Epidermal melanocyte (primary cell): ENCODE results near the gene MT1G.
"Not testable (repeated sequence)": the region's sequence is repeated elsewhere in the genome, so short reads cannot be mapped to it uniquely, and the experiment has no call there.

ENCODE experiments used
- DNase-seq: peaks from one replicate; pipeline ENCODE4 v3.0.0; 2011; ENCODE audit warnings: low spot score; ENCODE audit not compliant: insufficient read length

MT1G gene

GRCh38 chr16:56665286-56666261 is 2.3 kb downstream of the MT1G start:
- DNase-seq: not testable (repeated sequence)

- no peak for DNase-seq
Measured at GRCh38 chr16:56664506-56664905, 3.4 kb downstream of the MT1G start.

- no peak for DNase-seq
Measured at GRCh38 chr16:56662357-56663354, 5.2 kb downstream of the MT1G start.

GRCh38 chr16:56658327-56658875 is 9.5 kb downstream of the MT1G start:
- DNase-seq: no peak

- no peak for DNase-seq
Measured at GRCh38 chr16:56657555-56658326, 10.1 kb downstream of the MT1G start, which contains the start of gene MT1F. Gene MT1F (plus strand): TSS chr16:56657959. CDS start chr16:56658059, 100 bp downstream.

GRCh38 chr16:56653218-56653617 is 14.6 kb downstream of the MT1G start:
- DNase-seq: no peak

- DNase-seq: no peak
Measured at GRCh38 chr16:56652600-56652999, 15.3 kb downstream of the MT1G start.

GRCh38 chr16:56651586-56651985 is 16.3 kb downstream of the MT1G start, which contains the start of gene MT1B:
Gene MT1B (plus strand): TSS chr16:56651886. CDS start chr16:56651954, 68 bp downstream.
- DNase-seq: no peak

- no peak for DNase-seq
Measured at GRCh38 chr16:56649820-56650219, 18.0 kb downstream of the MT1G start.

GRCh38 chr16:56649271-56649670 is 18.6 kb downstream of the MT1G start:
- no peak for DNase-seq

- no peak for DNase-seq
Measured at GRCh38 chr16:56647641-56648431, 20.0 kb downstream of the MT1G start.

GRCh38 chr16:56645838-56646237 is 22.0 kb downstream of the MT1G start:
- DNase-seq: no peak

- DNase-seq: no peak
Measured at GRCh38 chr16:56645311-56645710, 22.6 kb downstream of the MT1G start.

- no peak for DNase-seq
Measured at GRCh38 chr16:56643833-56644232, 24.0 kb downstream of the MT1G start.

- no peak for DNase-seq
Measured at GRCh38 chr16:56643080-56643778, 24.6 kb downstream of the MT1G start.

- DNase-seq: no peak
Measured at GRCh38 chr16:56641166-56641565, 26.7 kb downstream of the MT1G start.

GRCh38 chr16:56640076-56640475 is 27.8 kb downstream of the MT1G start:
- DNase-seq: no peak

GRCh38 chr16:56639045-56639444 is 28.8 kb downstream of the MT1G start:
- no peak for DNase-seq
